WTC11 (cell line): ENCODE data around the gene EVA1C. TPM values are rescaled to one million over a fixed set of nuclear protein-coding genes. Genes with fewer than 3 reads are reported as not detected.
A peak's percentile ranks its signal among the peaks of the same experiment; 100 is the strongest.

Experiments used
- ATAC-seq: fragments of 200-7000 bp; cut with Tn5 transposase; 2 replicates; pipeline ENCODE4 v1.10.0; 2021; ENCODE audit warnings: mild to moderate bottlenecking, moderate library complexity
- CTCF ChIA-PET: fragments of 300-600 bp; sonication (Branson Sonifier 250); formaldehyde crosslinking; loops from one replicate; lab custom pipeline; 2021; ENCODE audit warnings: antibody characterized with exemption; lab: Charles Lee
- POLR2A ChIA-PET: fragments of 350-600 bp; sonication (Branson Sonifier 250); formaldehyde crosslinking; loops from one replicate; lab custom pipeline; 2021; ENCODE audit warnings: antibody characterized with exemption; lab: Charles Lee
- DNase-seq: peaks from one replicate; pipeline ENCODE4 v3.0.0; 2021; ENCODE audit warnings: low spot score
- H3K27ac Mint-ChIP-seq: 2 replicates; pipeline ENCODE4 v1.8.0; 2021; ENCODE audit warnings: mixed read lengths
- H3K27me3 Mint-ChIP-seq: 2 replicates; pipeline ENCODE4 v1.8.0; 2021; ENCODE audit warnings: low read depth, mild to moderate bottlenecking, moderate library complexity, mixed read lengths
- H3K36me3 Mint-ChIP-seq: 2 replicates; pipeline ENCODE4 v1.8.0; 2021; ENCODE audit warnings: mixed read lengths
- H3K4me1 Mint-ChIP-seq: 2 replicates; pipeline ENCODE4 v1.8.0; 2022; ENCODE audit warnings: mixed read lengths
- H3K4me3 Mint-ChIP-seq: 2 replicates; pipeline ENCODE4 v1.8.0; 2021; ENCODE audit warnings: mild to moderate bottlenecking, moderate library complexity, mixed read lengths
- H3K9me3 Mint-ChIP-seq: 2 replicates; pipeline ENCODE4 v1.8.0; 2021; ENCODE audit warnings: mixed read lengths
- AFF4 ChIP-seq: sonication (generic); formaldehyde crosslinking; IDR thresholded peaks from 2 replicates; pipeline ENCODE4 v1.8.1; 2023; ENCODE audit warnings: mild to moderate bottlenecking, missing genetic modification reagents, borderline replicate concordance
- ELF4 ChIP-seq: sonication (generic); formaldehyde crosslinking; IDR thresholded peaks from 2 replicates; pipeline ENCODE4 v1.8.1; 2022; ENCODE audit warnings: low read depth, mild to moderate bottlenecking, moderate library complexity, missing genetic modification reagents
- ETV6 ChIP-seq: sonication (generic); formaldehyde crosslinking; IDR thresholded peaks from 2 replicates; pipeline ENCODE4 v1.8.1; 2022; ENCODE audit warnings: mild to moderate bottlenecking, missing genetic modification reagents
- HMGA2 ChIP-seq: fragments of 250-450 bp; sonication (Bioruptor Pico); IDR thresholded peaks from 2 replicates; pipeline ENCODE4 v1.4.0; 2021; ENCODE audit warnings: mild to moderate bottlenecking, moderate library complexity
- JAZF1 ChIP-seq: fragments of 250-450 bp; sonication (Bioruptor Pico); IDR thresholded peaks from 2 replicates; pipeline ENCODE4 v1.9.0; 2021; ENCODE audit warnings: moderate library complexity, mild to moderate bottlenecking, inconsistent platforms
- NFATC4 ChIP-seq: fragments of 250-450 bp; sonication (Bioruptor Pico); IDR thresholded peaks from 2 replicates; pipeline ENCODE4 v1.9.0; 2021; ENCODE audit warnings: mild to moderate bottlenecking
- SMAD3 ChIP-seq: sonication (generic); formaldehyde crosslinking; IDR thresholded peaks from 2 replicates; pipeline ENCODE4 v1.8.0; 2022; ENCODE audit warnings: missing genetic modification reagents, mild to moderate bottlenecking, borderline replicate concordance
- SOX15 ChIP-seq: fragments of 250-450 bp; sonication (Bioruptor Pico); IDR thresholded peaks from 2 replicates; pipeline ENCODE4 v1.9.0; 2021; ENCODE audit warnings: mild to moderate bottlenecking
- TP53 ChIP-seq: sonication (generic); formaldehyde crosslinking; IDR thresholded peaks from 2 replicates; pipeline ENCODE4 v1.8.1; 2023; ENCODE audit warnings: mild to moderate bottlenecking, missing genetic modification reagents
- USF2 ChIP-seq: sonication (generic); formaldehyde crosslinking; IDR thresholded peaks from 2 replicates; pipeline ENCODE4 v1.8.1; 2023; ENCODE audit warnings: mild to moderate bottlenecking, missing genetic modification reagents, moderate library complexity
- total RNA-seq: library from RNA; stranded (reverse); gene quantifications from 3 replicates; pipeline ENCODE4 v1.2.3, GENCODE V29; 2021
- TF ChIP-seq, protein P1 (sequence below): sonication (generic); formaldehyde crosslinking; IDR thresholded peaks from 2 replicates; pipeline ENCODE4 v1.8.1; 2022; ENCODE audit warnings: low read depth, mild to moderate bottlenecking, moderate library complexity, missing genetic modification reagents, borderline replicate concordance
- TF ChIP-seq, protein P2 (sequence below): fragments of 250-450 bp; sonication (Bioruptor Pico); IDR thresholded peaks from 2 replicates; pipeline ENCODE4 v1.9.0; 2021; ENCODE audit warnings: moderate library complexity, mild to moderate bottlenecking, inconsistent platforms, borderline replicate concordance
- TF ChIP-seq, protein P3 (sequence below): sonication (generic); formaldehyde crosslinking; IDR thresholded peaks from 2 replicates; pipeline ENCODE4 v1.8.1; 2023; ENCODE audit warnings: mild to moderate bottlenecking, moderate library complexity, missing genetic modification reagents
- TF ChIP-seq, protein P4 (sequence below): sonication (generic); formaldehyde crosslinking; IDR thresholded peaks from 2 replicates; pipeline ENCODE4 v1.8.1; 2023; ENCODE audit warnings: mild to moderate bottlenecking, missing genetic modification reagents
- TF ChIP-seq, protein P5 (sequence below): sonication (generic); formaldehyde crosslinking; IDR thresholded peaks from 2 replicates; pipeline ENCODE4 v1.8.1; 2022; ENCODE audit warnings: mild to moderate bottlenecking, missing genetic modification reagents, moderate library complexity, borderline replicate concordance

The EVA1C gene
- total RNA-seq, 1 experiment from 2014 or later: 3.1 TPM

- peak; percentile 32; the same call in 1 of the 2 replicates for TF ChIP-seq USF2 (CRISPR knock-in tag)
- 0 out of 2 replicates have a peak, but pooled peaks have one; percentile 77 for TF ChIP-seq ETV6 (CRISPR knock-in tag)
- 0 out of 2 replicates have a peak, but pooled peaks have one; percentile 31 for TF ChIP-seq TP53 (CRISPR knock-in tag)
- no peak for TF ChIP-seq HMGA2 (CRISPR knock-in tag)
- TF ChIP-seq NFATC4 (CRISPR knock-in tag): no peak
- TF ChIP-seq, protein P1, sequence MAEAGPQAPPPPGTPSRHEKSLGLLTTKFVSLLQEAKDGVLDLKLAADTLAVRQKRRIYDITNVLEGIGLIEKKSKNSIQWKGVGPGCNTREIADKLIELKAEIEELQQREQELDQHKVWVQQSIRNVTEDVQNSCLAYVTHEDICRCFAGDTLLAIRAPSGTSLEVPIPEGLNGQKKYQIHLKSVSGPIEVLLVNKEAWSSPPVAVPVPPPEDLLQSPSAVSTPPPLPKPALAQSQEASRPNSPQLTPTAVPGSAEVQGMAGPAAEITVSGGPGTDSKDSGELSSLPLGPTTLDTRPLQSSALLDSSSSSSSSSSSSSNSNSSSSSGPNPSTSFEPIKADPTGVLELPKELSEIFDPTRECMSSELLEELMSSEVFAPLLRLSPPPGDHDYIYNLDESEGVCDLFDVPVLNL: no peak
- no peak for TF ChIP-seq AFF4
- TF ChIP-seq, protein P2, sequence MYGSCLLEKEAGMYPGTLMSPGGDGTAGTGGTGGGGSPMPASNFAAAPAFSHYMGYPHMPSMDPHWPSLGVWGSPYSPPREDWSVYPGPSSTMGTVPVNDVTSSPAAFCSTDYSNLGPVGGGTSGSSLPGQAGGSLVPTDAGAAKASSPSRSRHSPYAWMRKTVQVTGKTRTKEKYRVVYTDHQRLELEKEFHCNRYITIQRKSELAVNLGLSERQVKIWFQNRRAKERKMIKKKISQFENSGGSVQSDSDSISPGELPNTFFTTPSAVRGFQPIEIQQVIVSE (CRISPR knock-in tag): no peak
- 0 out of 2 replicates have a peak, but pooled peaks have one; percentile 68 for TF ChIP-seq SMAD3 (CRISPR knock-in tag)
- TF ChIP-seq, protein P3, sequence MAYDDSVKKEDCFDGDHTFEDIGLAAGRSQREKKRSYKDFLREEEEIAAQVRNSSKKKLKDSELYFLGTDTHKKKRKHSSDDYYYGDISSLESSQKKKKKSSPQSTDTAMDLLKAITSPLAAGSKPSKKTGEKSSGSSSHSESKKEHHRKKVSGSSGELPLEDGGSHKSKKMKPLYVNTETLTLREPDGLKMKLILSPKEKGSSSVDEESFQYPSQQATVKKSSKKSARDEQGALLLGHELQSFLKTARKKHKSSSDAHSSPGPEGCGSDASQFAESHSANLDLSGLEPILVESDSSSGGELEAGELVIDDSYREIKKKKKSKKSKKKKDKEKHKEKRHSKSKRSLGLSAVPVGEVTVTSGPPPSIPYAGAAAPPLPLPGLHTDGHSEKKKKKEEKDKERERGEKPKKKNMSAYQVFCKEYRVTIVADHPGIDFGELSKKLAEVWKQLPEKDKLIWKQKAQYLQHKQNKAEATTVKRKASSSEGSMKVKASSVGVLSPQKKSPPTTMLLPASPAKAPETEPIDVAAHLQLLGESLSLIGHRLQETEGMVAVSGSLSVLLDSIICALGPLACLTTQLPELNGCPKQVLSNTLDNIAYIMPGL: peak; percentile 81
These were observed at the start of gene EVA1C (continued) for GRCh38 chr21:32412162-32413014.

- ChIA-PET CTCF (interaction anchor here (1.3 kb wide), 1 partner anchor 237 kb away, joined by 9 read pairs; no protein-coding TSS in a partner anchor), POLR2A (no interaction called here)
- no peaks in the 10 kb centered on the region for H3K4me1 Mint-ChIP-seq
- H3K27ac Mint-ChIP-seq: peak overlapping the region; percentile 47; the same call in 1 of the 2 replicates
- peaks cover 88% of the 10 kb centered on the region for H3K36me3 Mint-ChIP-seq
- DNase-seq: no peak
- H3K9me3 Mint-ChIP-seq: no peaks in the 10 kb centered on the region
- TF ChIP-seq, protein P4, sequence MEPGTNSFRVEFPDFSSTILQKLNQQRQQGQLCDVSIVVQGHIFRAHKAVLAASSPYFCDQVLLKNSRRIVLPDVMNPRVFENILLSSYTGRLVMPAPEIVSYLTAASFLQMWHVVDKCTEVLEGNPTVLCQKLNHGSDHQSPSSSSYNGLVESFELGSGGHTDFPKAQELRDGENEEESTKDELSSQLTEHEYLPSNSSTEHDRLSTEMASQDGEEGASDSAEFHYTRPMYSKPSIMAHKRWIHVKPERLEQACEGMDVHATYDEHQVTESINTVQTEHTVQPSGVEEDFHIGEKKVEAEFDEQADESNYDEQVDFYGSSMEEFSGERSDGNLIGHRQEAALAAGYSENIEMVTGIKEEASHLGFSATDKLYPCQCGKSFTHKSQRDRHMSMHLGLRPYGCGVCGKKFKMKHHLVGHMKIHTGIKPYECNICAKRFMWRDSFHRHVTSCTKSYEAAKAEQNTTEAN (CRISPR knock-in tag): no peak
- no peak overlapping the region for H3K4me3 Mint-ChIP-seq
- ATAC-seq: no peak
- H3K27me3 Mint-ChIP-seq: no peaks in the 10 kb centered on the region
These were observed 48.1 kb upstream of the EVA1C start for GRCh38 chr21:32364387-32364786.

GRCh38 chr21:32364796-32365195, 47.7 kb upstream of the EVA1C start:
- no peak for DNase-seq
- Mint-ChIP-seq H3K4me1 (no peaks in the 10 kb centered on the region), H3K9me3 (no peaks in the 10 kb centered on the region), H3K27me3 (no peaks in the 10 kb centered on the region), H3K36me3 (peaks cover 87% of the 10 kb centered on the region), H3K27ac (peak overlapping the region; percentile 47; the same call in 1 of the 2 replicates), H3K4me3 (no peak overlapping the region)
- ChIA-PET POLR2A (no interaction called here), CTCF (interaction anchor here (1.1 to 1.3 kb wide), 2 partner anchors 15 to 237 kb away, joined by 3 to 9 read pairs; no protein-coding TSS in a partner anchor)
- no peak for TF ChIP-seq SOX15 (CRISPR knock-in tag)
- no peak for TF ChIP-seq JAZF1 (CRISPR knock-in tag)
- no peak for TF ChIP-seq ELF4
- TF ChIP-seq NFATC4 (CRISPR knock-in tag): no peak
- TF ChIP-seq, protein P5, sequence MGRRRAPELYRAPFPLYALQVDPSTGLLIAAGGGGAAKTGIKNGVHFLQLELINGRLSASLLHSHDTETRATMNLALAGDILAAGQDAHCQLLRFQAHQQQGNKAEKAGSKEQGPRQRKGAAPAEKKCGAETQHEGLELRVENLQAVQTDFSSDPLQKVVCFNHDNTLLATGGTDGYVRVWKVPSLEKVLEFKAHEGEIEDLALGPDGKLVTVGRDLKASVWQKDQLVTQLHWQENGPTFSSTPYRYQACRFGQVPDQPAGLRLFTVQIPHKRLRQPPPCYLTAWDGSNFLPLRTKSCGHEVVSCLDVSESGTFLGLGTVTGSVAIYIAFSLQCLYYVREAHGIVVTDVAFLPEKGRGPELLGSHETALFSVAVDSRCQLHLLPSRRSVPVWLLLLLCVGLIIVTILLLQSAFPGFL (CRISPR knock-in tag): no peak
- ATAC-seq: peak; percentile 69
